ENCODE measurements around the gene SUN5.

SUN5 gene

DNA sequence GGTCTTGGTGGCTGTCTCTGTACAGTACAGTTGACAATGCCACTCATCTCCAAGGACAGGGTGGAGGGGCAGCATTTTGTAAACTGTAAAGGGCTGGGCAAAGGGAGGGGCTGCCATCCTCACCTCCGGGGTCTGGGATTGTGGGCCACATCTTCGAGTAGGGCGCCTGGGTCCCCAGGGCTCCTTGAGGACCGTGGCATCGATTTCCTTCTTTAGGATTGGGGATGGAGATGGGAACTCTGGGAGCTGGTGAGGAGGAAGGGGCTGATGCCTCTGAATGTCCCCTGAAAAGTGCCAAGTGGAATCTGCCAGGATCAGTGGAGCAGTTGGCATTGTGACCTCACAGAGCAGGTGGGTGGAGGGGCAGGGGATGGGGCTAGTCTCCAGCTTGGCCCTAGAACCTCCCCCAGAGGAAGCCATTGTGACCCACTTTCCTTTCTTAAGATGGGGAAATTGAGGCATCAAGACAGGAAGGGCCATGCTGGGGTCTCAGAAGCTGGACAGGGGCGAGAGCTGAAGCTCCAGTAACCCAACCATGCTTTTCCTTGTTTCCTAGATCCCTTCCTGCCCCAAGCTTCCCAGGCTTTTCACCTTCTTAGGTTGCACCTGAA lies at the start of gene SUN5:
SUN5 (minus strand) TSS at position 293 of the 611 bp plus-strand sequence; CDS start at position 200, 93 bp downstream.
- no peak for TF ChIP-seq EGR1 (IDR thresholded peaks at IDR 0.05)
- TF ChIP-seq, protein P1, sequence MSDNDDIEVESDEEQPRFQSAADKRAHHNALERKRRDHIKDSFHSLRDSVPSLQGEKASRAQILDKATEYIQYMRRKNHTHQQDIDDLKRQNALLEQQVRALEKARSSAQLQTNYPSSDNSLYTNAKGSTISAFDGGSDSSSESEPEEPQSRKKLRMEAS (IDR thresholded peaks at IDR 0.05) = no peak
- no peak for TF ChIP-seq USF1 (IDR thresholded peaks at IDR 0.05)
- TF ChIP-seq NFIC (IDR thresholded peaks at IDR 0.05) = no peak
- no peak for TF ChIP-seq CREB1 (IDR thresholded peaks at IDR 0.05; ENCODE audit: low read depth)
- no peak for TF ChIP-seq TAF1 (IDR thresholded peaks at IDR 0.05; ENCODE audit: low read depth)
- no peak for TF ChIP-seq YY1 (IDR thresholded peaks at IDR 0.05; ENCODE audit: low read depth)
- TF ChIP-seq TEAD4 (IDR thresholded peaks at IDR 0.05) = no peak
- no peak for TF ChIP-seq REST (IDR thresholded peaks at IDR 0.05; ENCODE audit: low read depth)

GRCh38 chr20:33053291-33054106 lies 49.3 kb upstream of the SUN5 start, which contains the start of gene BPIFB3:
Gene BPIFB3, plus strand, starts transcription at chr20:33053903. Its CDS starts 1,533 bp downstream, at chr20:33055436.
- TF ChIP-seq RAD21 (IDR thresholded peaks at IDR 0.05; ENCODE audit: low read depth) (no peak), FOXM1 (IDR thresholded peaks at IDR 0.05; ENCODE audit: borderline replicate concordance, low read depth) (no peak)

- no peak for TF ChIP-seq USF1 (IDR thresholded peaks at IDR 0.05)
- no peak for TF ChIP-seq TEAD4 (IDR thresholded peaks at IDR 0.05)
- no peak for TF ChIP-seq EGR1 (IDR thresholded peaks at IDR 0.05)
- no peak for TF ChIP-seq NFIC (IDR thresholded peaks at IDR 0.05)
- TF ChIP-seq, protein P1 (IDR thresholded peaks at IDR 0.05) = no peak
- no peak for TF ChIP-seq TAF1 (IDR thresholded peaks at IDR 0.05; ENCODE audit: low read depth)
- TF ChIP-seq YY1 (IDR thresholded peaks at IDR 0.05; ENCODE audit: low read depth) = no peak
- no peak for TF ChIP-seq EP300 (IDR thresholded peaks at IDR 0.05; ENCODE audit: borderline replicate concordance)
These were observed 47.1 kb upstream of the SUN5 start for GRCh38 chr20:33051333-33051732.

GRCh38 chr20:33046412-33046811 lies 42.2 kb upstream of the SUN5 start:
- TF ChIP-seq TCF12 (IDR thresholded peaks at IDR 0.05; ENCODE audit: low read depth) (no peak), TAF1 (IDR thresholded peaks at IDR 0.05; ENCODE audit: low read depth) (no peak), YY1 (IDR thresholded peaks at IDR 0.05; ENCODE audit: low read depth) (no peak), CREB1 (IDR thresholded peaks at IDR 0.05; ENCODE audit: low read depth) (no peak), REST (IDR thresholded peaks at IDR 0.05; ENCODE audit: low read depth) (no peak), TEAD4 (IDR thresholded peaks at IDR 0.05) (no peak), RAD21 (IDR thresholded peaks at IDR 0.05; ENCODE audit: low read depth) (no peak), USF1 (IDR thresholded peaks at IDR 0.05) (no peak), NFIC (IDR thresholded peaks at IDR 0.05) (no peak), CEBPB (IDR thresholded peaks at IDR 0.05) (no peak), FOXM1 (IDR thresholded peaks at IDR 0.05; ENCODE audit: borderline replicate concordance, low read depth) (no peak), EGR1 (IDR thresholded peaks at IDR 0.05) (no peak), ZBTB7A (IDR thresholded peaks at IDR 0.05; ENCODE audit: low read depth) (no peak), EP300 (IDR thresholded peaks at IDR 0.05; ENCODE audit: borderline replicate concordance) (no peak)
- TF ChIP-seq, protein P1 (IDR thresholded peaks at IDR 0.05) = no peak

- TF ChIP-seq EP300 (IDR thresholded peaks at IDR 0.05; ENCODE audit: borderline replicate concordance) (no peak), ZBTB7A (IDR thresholded peaks at IDR 0.05; ENCODE audit: low read depth) (no peak), CEBPB (IDR thresholded peaks at IDR 0.05) (no peak), RAD21 (IDR thresholded peaks at IDR 0.05; ENCODE audit: low read depth) (no peak), YY1 (IDR thresholded peaks at IDR 0.05; ENCODE audit: low read depth) (no peak)
- TF ChIP-seq, protein P1 (IDR thresholded peaks at IDR 0.05) = no peak
These were observed 39.5 kb upstream of the SUN5 start for GRCh38 chr20:33043731-33044181.

All from Ishikawa (cell line).